ENCODE measurements around the gene IRF2BP1. TPM values are rescaled to one million over a fixed set of nuclear protein-coding genes. Genes with fewer than 3 reads are reported as not detected.
"Not testable (repeated sequence)": the region's sequence is repeated elsewhere in the genome, so short reads cannot be mapped to it uniquely, and the experiment has no call there.

IRF2BP1 gene
- total RNA-seq, 5 donors from 2014 or later (not counting 1 experiment from before 2014, with no cell fraction given): 22.7 to 42.3 (median 38.0) TPM

- 100% methylated on average over 5 of the region's 7 CpGs for WGBS (ENCODE audit: insufficient coverage)
- Mint-ChIP-seq H3K4me3 (no peak overlapping the region), H3K9me3 (no peaks in the 10 kb centered on the region), H3K4me1 (peaks cover 16 to 25% (median 24%) of the 10 kb centered on the region in 3 donors), H3K36me3 (peaks cover 30% of the 10 kb centered on the region), H3K27me3 (no peaks in the 10 kb centered on the region), H3K27ac (no peak overlapping the region)
- ChIA-PET POLR2A (no interaction called here), CTCF (no interaction called here)
- no peak overlapping the region for H3K4me3 ChIP-seq (ENCODE audit: control insufficient read depth in 1 of 2, extremely low read depth in 1 of 2, low read length in 1 of 2)
- H3K27me3 ChIP-seq (replicated peaks in 1 of 2; ENCODE audit: control insufficient read depth in 2 of 2, extremely low read depth in 1 of 2, insufficient read depth in 2 of 2, low read length in 1 of 2): no peaks in the 10 kb centered on the region
- peaks cover 8 to 34% of the 10 kb centered on the region in 2 donors for H3K36me3 ChIP-seq (ENCODE audit: control insufficient read depth in 2 of 2, extremely low read depth in 1 of 2, insufficient read depth in 1 of 2, low read length in 1 of 2)
- no peak for DNase-seq
- H3K9me3 ChIP-seq: no peaks in the 10 kb centered on the region
- peaks cover 4 to 30% of the 10 kb centered on the region in 2 experiments for H3K4me1 ChIP-seq (ENCODE audit: control insufficient read depth in 1 of 2, extremely low read depth in 1 of 2, insufficient read depth in 2 of 2, low read length in 2 of 2)
- ATAC-seq (replicated peaks in 1 of 4): no peak
- H3K27ac ChIP-seq (ENCODE audit: low read length): no peak overlapping the region
Measured at GRCh38 chr19:45899253-45899652, 13.3 kb upstream of the IRF2BP1 start.

DNA sequence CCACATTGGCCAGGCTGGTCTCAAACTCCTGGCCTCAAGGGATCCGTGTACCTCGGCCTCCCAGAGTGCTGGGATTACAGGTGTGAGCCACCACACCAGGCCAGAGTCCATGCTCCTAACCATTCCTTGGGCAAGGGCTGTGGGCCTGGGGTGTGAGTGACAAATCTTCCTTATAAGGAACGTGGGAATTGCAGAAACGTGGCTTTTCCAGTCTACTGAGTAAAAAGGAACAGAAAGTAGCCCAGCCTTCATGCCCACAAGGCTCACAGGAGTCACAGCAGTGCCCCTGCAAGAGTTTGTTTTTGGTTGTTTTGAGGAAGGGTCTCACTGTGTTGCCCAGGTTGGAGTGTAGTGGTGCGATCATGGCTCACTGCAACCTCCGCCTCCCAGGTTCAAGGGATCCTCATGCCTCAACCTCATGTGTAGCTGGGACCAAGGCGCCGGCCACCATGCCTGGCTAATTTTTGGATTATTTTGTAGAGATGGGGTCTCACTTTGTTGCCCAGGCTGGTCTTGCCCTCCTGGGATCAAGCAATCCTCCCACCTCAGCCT lies 11.4 kb upstream of the IRF2BP1 start:
- H3K27ac ChIP-seq (ENCODE audit: low read length): no peak overlapping the region
- no peak overlapping the region for H3K4me3 ChIP-seq (ENCODE audit: control insufficient read depth in 1 of 2, extremely low read depth in 1 of 2, low read length in 1 of 2)
- H3K9me3 Mint-ChIP-seq: no peaks in the 10 kb centered on the region
- no peaks in the 10 kb centered on the region for H3K27me3 ChIP-seq (replicated peaks in 1 of 2; ENCODE audit: control insufficient read depth in 2 of 2, extremely low read depth in 1 of 2, insufficient read depth in 2 of 2, low read length in 1 of 2)
- 100% methylated on average over 2 of the region's 8 CpGs for WGBS (ENCODE audit: insufficient coverage)
- ChIA-PET CTCF (interaction anchor here in 1 of 2 donors (0.7 kb wide), 1 partner anchor 77 kb away, joined by 6 read pairs; no protein-coding TSS in a partner anchor), POLR2A (no interaction called here)
- DNase-seq (no peak), ATAC-seq (replicated peaks in 1 of 4) (no peak)
- H3K9me3 ChIP-seq: no peaks in the 10 kb centered on the region
- peaks cover 2 to 21% of the 10 kb centered on the region in 2 experiments for H3K4me1 ChIP-seq (ENCODE audit: control insufficient read depth in 1 of 2, extremely low read depth in 1 of 2, insufficient read depth in 2 of 2, low read length in 2 of 2)
- peaks cover 8 to 34% of the 10 kb centered on the region in 2 donors for H3K36me3 ChIP-seq (ENCODE audit: control insufficient read depth in 2 of 2, extremely low read depth in 1 of 2, insufficient read depth in 1 of 2, low read length in 1 of 2)
- peaks cover 12 to 24% (median 17%) of the 10 kb centered on the region in 3 donors for H3K4me1 Mint-ChIP-seq
- H3K36me3 Mint-ChIP-seq: peaks cover 30% of the 10 kb centered on the region
- H3K27ac Mint-ChIP-seq: no peak overlapping the region
- H3K4me3 Mint-ChIP-seq: no peak overlapping the region
- H3K27me3 Mint-ChIP-seq: no peaks in the 10 kb centered on the region

- peaks cover 8 to 34% of the 10 kb centered on the region in 2 donors for H3K36me3 ChIP-seq (ENCODE audit: control insufficient read depth in 2 of 2, extremely low read depth in 1 of 2, insufficient read depth in 1 of 2, low read length in 1 of 2)
- H3K27ac ChIP-seq (ENCODE audit: low read length); H3K9me3 ChIP-seq; CTCF ChIA-PET; H3K4me3 Mint-ChIP-seq; ATAC-seq (replicated peaks in 1 of 4); H3K27me3 ChIP-seq (replicated peaks in 1 of 2; ENCODE audit: control insufficient read depth in 2 of 2, extremely low read depth in 1 of 2, insufficient read depth in 2 of 2, low read length in 1 of 2); H3K9me3 Mint-ChIP-seq; H3K27ac Mint-ChIP-seq; H3K27me3 Mint-ChIP-seq; H3K4me3 ChIP-seq (ENCODE audit: control insufficient read depth in 1 of 2, extremely low read depth in 1 of 2, low read length in 1 of 2); DNase-seq; POLR2A ChIA-PET: not testable (repeated sequence)
- WGBS (ENCODE audit: insufficient coverage): 98% methylated on average over 5 of the region's 12 CpGs
- H3K4me1 ChIP-seq (ENCODE audit: control insufficient read depth in 1 of 2, extremely low read depth in 1 of 2, insufficient read depth in 2 of 2, low read length in 2 of 2): peaks cover 0 to 10% of the 10 kb centered on the region in 2 experiments
- Mint-ChIP-seq H3K4me1 (peaks cover 12 to 17% (median 13%) of the 10 kb centered on the region in 3 donors), H3K36me3 (peaks cover 30% of the 10 kb centered on the region)
Measured at GRCh38 chr19:45895983-45896599, 10.2 kb upstream of the IRF2BP1 start.

DNA sequence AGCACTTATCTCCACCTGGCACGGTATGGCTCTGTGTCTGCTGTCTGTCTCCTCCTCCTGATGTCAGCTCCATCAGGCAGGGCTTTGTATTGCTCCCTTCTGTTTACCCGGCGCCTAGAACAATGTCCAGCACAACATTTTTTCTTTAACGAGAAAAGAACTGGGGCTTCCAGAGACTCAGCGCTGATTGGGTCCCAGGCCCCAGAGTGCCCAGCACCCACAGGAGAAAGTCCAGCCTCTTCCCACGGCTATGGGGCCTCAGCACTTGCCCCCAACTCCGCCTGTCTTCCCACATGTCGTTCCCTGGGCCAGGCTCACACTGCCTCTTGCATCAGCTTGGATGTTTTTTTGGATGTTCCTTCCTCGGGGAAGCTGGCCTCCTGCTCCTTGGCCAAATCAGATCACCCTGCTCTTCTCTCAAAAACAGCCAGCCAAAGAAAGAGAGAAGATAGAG lies 9.6 kb upstream of the IRF2BP1 start:
- H3K4me1 Mint-ChIP-seq: peaks cover 7 to 12% (median 7%) of the 10 kb centered on the region in 3 donors
- ChIA-PET CTCF (no interaction called here), POLR2A (interaction anchor here in 1 of 2 donors (0.7 kb wide), 1 partner anchor 124 kb away, joined by 3 read pairs; no protein-coding TSS in a partner anchor)
- peaks cover 0 to 5% of the 10 kb centered on the region in 2 experiments for H3K4me1 ChIP-seq (ENCODE audit: control insufficient read depth in 1 of 2, extremely low read depth in 1 of 2, insufficient read depth in 2 of 2, low read length in 2 of 2)
- peaks cover 28% of the 10 kb centered on the region for H3K36me3 Mint-ChIP-seq
- 91% methylated on average over 8 of the region's 9 CpGs for WGBS (ENCODE audit: insufficient coverage)
- H3K9me3 Mint-ChIP-seq: no peaks in the 10 kb centered on the region
- no peak overlapping the region for H3K4me3 Mint-ChIP-seq
- DNase-seq (no peak), ATAC-seq (replicated peaks in 1 of 4) (no peak)
- no peaks in the 10 kb centered on the region for H3K27me3 Mint-ChIP-seq
- peaks cover 8 to 31% of the 10 kb centered on the region in 2 donors for H3K36me3 ChIP-seq (ENCODE audit: control insufficient read depth in 2 of 2, extremely low read depth in 1 of 2, insufficient read depth in 1 of 2, low read length in 1 of 2)
- no peak overlapping the region for H3K27ac Mint-ChIP-seq
- no peak overlapping the region for H3K27ac ChIP-seq (ENCODE audit: low read length)
- H3K4me3 ChIP-seq (ENCODE audit: control insufficient read depth in 1 of 2, extremely low read depth in 1 of 2, low read length in 1 of 2): no peak overlapping the region
- H3K27me3 ChIP-seq (replicated peaks in 1 of 2; ENCODE audit: control insufficient read depth in 2 of 2, extremely low read depth in 1 of 2, insufficient read depth in 2 of 2, low read length in 1 of 2): no peaks in the 10 kb centered on the region
- H3K9me3 ChIP-seq: no peaks in the 10 kb centered on the region

DNA sequence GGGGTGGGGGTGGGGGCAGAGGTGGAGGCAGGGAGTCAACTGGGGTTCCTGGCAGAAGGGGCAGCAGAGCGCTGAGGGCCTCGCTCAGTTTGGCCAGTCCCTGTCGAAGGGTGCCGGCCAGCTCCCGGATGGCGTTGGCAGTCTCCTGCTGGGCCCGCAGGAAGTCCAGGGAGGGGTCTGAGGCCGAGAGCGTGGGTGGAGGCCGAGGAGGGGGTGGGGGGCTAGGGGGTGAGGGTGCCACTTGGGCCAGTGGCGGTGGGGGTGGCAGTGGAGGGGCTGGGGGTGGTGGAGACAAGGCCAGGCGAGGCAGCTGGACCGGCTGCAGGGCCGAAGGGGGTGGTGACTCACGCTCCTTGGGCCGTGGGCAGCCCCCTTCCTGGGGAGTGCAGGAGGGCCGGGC lies 4.9 kb upstream of the IRF2BP1 start:
- peaks cover 8% of the 10 kb centered on the region in 2 donors for H3K36me3 ChIP-seq (ENCODE audit: control insufficient read depth in 2 of 2, extremely low read depth in 1 of 2, insufficient read depth in 1 of 2, low read length in 1 of 2)
- H3K9me3 ChIP-seq: no peaks in the 10 kb centered on the region
- peaks cover 0 to 12% of the 10 kb centered on the region in 2 experiments for H3K4me1 ChIP-seq (ENCODE audit: control insufficient read depth in 1 of 2, extremely low read depth in 1 of 2, insufficient read depth in 2 of 2, low read length in 2 of 2)
- no peaks in the 10 kb centered on the region for H3K27me3 ChIP-seq (replicated peaks in 1 of 2; ENCODE audit: control insufficient read depth in 2 of 2, extremely low read depth in 1 of 2, insufficient read depth in 2 of 2, low read length in 1 of 2)
- no peak overlapping the region for H3K4me3 Mint-ChIP-seq
- ATAC-seq (replicated peaks in 1 of 4): no peak
- H3K4me1 Mint-ChIP-seq: peaks cover 5 to 17% (median 11%) of the 10 kb centered on the region in 3 donors
- no peaks in the 10 kb centered on the region for H3K9me3 Mint-ChIP-seq
- WGBS (ENCODE audit: insufficient coverage): 98% methylated on average over 6 of the region's 17 CpGs
- DNase-seq: no peak
- no peak overlapping the region for H3K27ac Mint-ChIP-seq
- POLR2A ChIA-PET: no interaction called here
- H3K36me3 Mint-ChIP-seq: peaks cover 9% of the 10 kb centered on the region
- CTCF ChIA-PET: no interaction called here
- no peak overlapping the region for H3K4me3 ChIP-seq (ENCODE audit: control insufficient read depth in 1 of 2, extremely low read depth in 1 of 2, low read length in 1 of 2)
- H3K27me3 Mint-ChIP-seq: no peaks in the 10 kb centered on the region
- H3K27ac ChIP-seq (ENCODE audit: low read length): no peak overlapping the region

GRCh38 chr19:45889210-45889885 lies 3.4 kb upstream of the IRF2BP1 start:
- Histone ChIP-seq H3K36me3 (ENCODE audit: control insufficient read depth in 2 of 2, extremely low read depth in 1 of 2, insufficient read depth in 1 of 2, low read length in 1 of 2) (no peaks in the 10 kb centered on the region), H3K27ac (ENCODE audit: low read length) (no peak overlapping the region), H3K4me1 (ENCODE audit: control insufficient read depth in 1 of 2, extremely low read depth in 1 of 2, insufficient read depth in 2 of 2, low read length in 2 of 2) (peaks cover 7 to 24% of the 10 kb centered on the region in 2 experiments), H3K27me3 (replicated peaks in 1 of 2; ENCODE audit: control insufficient read depth in 2 of 2, extremely low read depth in 1 of 2, insufficient read depth in 2 of 2, low read length in 1 of 2) (no peaks in the 10 kb centered on the region), H3K9me3 (no peaks in the 10 kb centered on the region), H3K4me3 (ENCODE audit: control insufficient read depth in 1 of 2, extremely low read depth in 1 of 2, low read length in 1 of 2) (no peak overlapping the region)
- no peaks in the 10 kb centered on the region for H3K27me3 Mint-ChIP-seq
- no peaks in the 10 kb centered on the region for H3K36me3 Mint-ChIP-seq
- 68% methylated on average over 3 of the region's 6 CpGs for WGBS (ENCODE audit: insufficient coverage)
- ATAC-seq (replicated peaks in 1 of 4): no peak
- CTCF ChIA-PET: no interaction called here
- H3K27ac Mint-ChIP-seq: peak overlapping the region in 1 of 2 donors; percentile 40
- no peak for DNase-seq
- H3K4me3 Mint-ChIP-seq: no peak overlapping the region
- POLR2A ChIA-PET: interaction anchor here in 1 of 2 donors (0.7 kb wide), 1 partner anchor 1355 kb away, joined by 5 read pairs; no protein-coding TSS in a partner anchor
- peaks cover 9 to 17% (median 13%) of the 10 kb centered on the region in 3 donors for H3K4me1 Mint-ChIP-seq
- no peaks in the 10 kb centered on the region for H3K9me3 Mint-ChIP-seq
